Kidney capillary endothelial cell (primary cell): ENCODE measurements around the gene LCOR.
"Not testable (repeated sequence)": the region's sequence is repeated elsewhere in the genome, so short reads cannot be mapped to it uniquely, and the experiment has no call there.

ENCODE experiments used
- DNase-seq: peaks from one replicate; pipeline ENCODE4 v3.0.0-alpha.2; 2018; ENCODE audit warnings: low spot score

The LCOR gene

DNA sequence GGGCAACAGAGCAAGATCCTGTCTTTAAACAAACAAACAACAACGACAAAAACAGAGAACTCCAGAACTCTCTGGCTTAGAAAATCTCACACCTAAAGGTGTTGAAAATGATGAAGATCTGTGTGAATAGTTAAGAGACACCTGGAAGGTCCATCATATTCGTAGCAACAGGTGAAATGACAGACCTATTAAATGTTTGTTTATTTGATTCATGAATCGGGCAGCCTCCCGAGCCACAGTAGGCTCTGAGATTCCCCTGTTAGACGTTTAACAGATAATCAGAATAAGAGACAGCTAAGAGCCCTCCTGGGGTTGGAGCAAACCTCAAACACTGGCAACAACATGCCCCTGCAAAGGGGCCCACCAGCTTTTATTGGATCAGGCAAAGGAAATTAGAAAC, 103.7 kb downstream of the LCOR start:
- DNase-seq = no peak

DNA sequence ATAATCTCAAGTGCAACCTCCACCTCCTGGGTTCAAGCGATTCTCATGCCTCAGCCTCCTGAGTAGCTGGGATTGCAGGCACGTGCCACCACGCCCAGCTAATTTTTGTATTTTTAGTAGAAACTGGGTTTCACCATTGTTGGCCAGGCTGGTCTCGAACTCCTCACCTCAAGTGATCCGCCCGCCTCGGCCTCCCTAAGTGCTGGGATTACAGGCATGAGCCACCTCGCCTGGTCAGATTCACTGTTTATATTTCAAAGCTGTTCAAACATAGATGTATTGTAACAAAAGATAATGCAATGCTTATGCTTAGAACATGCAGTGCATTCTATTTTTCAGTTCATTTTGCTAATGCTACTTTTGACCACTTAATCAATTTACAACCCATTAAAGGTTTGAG, 111.1 kb downstream of the LCOR start:
- not testable (repeated sequence) for DNase-seq

DNA sequence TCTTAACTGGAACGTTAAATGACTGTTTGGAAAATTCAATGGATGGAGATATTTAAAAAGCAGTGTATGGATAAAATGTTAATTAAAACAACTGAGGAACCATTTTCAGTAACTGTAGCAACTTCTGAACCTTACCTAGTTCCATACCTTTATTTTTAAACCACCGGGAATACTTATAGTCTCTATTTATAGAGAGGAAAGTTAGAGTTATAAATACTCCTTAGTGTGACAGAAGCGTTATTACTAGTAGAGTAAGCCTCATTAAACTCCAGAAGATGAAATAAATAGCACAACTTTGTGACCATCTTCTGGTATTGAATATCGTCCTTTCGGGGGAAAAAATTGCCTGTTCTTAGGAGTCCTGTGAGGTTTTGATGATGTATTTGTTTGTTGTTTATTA, 114.9 kb downstream of the LCOR start:
- no peak for DNase-seq

DNA sequence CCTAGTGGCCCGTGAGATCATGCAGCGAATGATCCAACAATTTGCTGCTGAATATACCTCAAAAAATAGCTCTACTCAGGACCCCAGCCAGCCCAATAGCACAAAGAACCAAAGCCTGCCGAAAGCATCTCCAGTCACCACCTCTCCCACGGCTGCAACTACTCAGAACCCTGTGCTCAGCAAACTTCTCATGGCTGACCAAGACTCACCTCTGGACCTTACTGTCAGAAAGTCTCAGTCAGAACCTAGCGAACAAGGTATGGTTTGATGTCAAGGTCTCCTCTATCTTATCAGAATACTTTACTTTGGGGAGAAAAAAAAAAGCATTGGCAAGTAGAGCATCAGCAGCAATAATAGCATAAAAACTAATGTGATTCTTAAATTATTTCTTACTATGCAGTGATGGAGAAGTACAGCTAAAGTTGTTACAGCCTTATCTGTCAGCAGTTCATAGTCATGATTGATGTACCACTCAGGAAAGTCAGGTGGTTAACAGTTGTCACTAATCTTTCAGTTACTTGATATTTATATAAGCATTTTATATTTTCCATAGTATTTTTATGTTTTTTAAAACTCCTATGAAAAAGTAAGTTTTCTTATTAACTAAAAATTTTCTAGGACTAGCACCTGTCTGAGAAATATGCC, 117.1 kb downstream of the LCOR start:
- no peak for DNase-seq

DNA sequence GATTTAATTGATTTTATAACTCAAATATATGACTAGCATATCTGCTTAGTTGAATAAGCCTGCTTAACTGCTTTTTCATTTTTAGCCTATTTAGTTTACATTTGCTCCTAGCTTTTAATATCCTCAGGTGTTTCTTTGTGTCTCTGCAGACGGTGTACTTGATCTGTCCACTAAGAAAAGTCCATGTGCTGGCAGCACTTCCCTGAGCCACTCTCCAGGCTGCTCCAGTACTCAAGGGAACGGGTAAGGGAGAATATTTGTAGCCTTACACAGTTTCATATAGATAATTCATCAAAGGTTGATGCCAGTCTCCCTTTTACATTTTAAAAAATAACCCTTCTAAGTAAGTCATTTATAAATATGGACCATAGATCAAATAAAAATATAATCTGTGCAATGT, 119.9 kb downstream of the LCOR start:
- no peak for DNase-seq

DNA sequence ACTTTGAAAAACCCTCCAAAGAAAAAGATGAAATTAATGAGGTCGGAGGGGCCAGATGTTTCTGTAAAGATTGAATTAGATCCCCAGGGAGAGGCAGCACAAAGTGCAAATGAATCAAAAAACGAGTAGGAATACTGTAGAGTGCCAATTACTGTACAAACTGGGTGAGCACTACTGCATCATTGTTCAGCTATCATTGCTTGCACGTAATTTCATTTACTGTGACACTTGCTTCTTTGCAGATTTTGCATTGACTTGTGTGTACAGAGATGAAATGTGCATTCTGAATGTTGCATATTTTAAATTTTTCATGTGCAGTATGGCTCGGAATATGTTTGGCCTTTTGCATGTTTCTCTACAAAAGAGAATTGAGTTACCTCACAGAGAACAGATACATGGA, 123.7 kb downstream of the LCOR start:
- no peak for DNase-seq

DNA sequence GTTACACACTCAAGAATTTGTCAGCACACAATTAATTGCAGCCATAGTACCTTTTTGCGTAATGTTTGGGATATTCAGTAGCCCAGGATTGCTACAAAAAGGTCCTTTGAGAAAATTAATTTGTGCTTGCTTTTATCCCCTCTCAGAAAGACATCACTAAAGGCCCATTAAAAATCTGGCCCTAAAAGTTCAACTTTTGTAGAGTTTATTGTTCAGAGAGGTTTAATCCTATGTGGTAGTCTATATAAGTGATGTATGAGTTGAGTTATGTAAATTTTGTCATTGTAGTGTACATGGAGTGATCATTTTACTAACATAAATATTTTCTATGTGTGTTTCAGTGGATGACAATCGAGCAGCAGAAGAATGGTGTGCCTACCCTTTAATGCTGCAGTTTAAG, 126.0 kb downstream of the LCOR start:
- no peak for DNase-seq

DNA sequence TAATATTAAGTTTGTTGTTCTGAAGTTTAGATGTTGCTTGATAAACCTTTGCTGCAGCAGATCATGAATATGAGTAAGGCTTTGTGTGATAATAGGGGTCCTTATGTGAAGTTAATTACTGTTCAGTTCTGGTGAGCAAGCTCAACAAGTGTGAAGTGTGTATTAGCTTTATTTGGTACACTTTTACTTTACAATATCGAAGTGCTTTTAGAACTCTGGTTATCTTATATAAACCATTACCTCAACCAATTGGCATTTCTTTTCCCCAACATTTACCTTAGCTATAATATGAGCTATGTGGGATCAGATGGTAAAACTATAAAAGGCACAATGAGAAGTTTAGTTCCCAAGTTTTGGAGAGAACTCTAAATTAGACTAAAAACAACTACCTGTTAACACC, 127.6 kb downstream of the LCOR start:
- DNase-seq = no peak

DNA sequence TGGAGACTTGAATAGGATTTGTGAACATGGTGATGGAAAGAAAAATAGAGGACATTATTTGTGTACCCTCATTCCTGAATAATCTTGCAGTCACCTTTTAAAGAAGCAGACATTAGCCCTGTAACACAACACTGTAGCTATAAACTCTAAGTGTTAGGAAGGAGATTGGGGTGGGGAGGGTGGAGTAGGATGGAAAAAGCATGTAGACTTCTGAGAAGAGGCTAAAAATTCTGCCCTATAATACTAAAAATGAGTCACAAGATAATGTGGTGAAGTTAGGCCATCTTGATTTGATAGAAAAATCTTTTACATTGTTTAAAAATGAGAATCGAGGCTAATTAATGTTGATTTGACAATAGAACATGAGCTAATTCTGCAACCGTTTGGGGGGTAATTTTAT, 128.8 kb downstream of the LCOR start:
- no peak for DNase-seq

DNA sequence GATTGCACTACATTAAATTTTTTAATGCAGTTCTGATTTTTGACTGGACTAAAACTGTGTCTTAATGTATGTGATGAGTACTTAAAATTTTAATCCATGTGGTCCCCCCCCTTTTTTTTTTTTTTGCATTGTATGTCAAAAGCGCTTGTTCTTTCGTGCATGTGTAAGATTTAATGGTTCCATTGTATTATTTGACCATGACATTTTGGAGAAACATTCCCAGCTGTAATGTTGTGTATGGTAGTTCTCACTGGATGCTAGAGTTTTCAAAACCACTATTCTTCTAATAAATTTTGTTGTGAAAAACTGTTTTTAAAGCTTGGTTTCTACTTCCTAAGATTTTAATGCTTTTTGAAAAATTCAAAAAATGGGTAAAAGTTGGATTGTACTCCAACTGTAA, 132.0 kb downstream of the LCOR start:
- no peak for DNase-seq

DNA sequence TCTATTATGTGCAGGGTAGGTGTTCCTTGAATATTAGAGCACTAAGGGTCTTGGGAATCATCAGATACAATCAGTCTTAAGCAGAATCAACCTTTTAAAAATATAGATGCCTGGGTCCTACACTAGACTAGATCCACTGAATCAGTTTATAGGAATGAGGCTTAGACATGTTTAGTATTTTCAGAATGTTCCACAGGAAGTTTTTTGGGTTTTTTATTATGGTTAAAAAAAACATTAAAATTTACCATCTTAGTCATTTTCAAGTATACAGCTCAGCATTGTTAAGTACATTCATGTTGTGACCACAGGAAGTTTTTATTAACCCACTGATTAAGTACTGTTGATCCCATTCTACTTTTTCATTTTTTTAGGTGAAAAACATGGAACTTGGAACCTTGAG, 135.7 kb downstream of the LCOR start:
- no peak for DNase-seq

DNA sequence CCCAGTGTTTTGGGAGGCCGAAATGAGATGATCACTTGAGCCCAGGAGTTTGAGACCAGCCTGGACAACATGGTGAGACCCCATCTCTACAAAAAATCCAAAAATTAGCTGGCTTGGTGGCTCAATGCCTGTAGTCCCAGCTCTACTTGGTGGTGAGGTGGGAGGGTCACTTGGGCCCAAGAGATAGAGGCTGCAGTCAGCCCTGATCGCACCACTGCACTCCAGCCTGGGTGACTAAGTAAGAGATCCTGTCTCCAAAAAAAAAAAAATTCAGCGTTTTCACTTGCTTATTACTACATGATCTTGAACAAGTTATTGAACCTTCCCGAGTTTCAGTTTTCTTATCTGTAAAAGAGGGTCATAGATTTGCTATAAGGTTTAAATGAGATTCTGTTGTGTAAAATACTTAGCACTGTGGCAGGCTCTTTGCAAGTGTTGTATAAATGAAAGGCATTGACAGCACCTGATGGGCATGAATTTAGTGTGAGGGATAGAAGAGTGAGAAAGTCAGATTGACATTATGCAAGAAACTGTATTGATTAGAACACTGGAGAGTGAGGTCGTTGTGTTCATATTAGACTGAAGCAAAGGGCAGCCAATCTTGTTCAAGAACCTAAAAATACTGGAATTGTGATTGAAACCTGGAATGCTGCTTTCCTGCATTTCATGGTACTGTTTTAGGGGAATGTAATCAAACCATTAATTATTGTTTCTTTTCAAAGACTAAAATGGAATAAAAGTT, 136.8 kb downstream of the LCOR start:
- no peak for DNase-seq

DNA sequence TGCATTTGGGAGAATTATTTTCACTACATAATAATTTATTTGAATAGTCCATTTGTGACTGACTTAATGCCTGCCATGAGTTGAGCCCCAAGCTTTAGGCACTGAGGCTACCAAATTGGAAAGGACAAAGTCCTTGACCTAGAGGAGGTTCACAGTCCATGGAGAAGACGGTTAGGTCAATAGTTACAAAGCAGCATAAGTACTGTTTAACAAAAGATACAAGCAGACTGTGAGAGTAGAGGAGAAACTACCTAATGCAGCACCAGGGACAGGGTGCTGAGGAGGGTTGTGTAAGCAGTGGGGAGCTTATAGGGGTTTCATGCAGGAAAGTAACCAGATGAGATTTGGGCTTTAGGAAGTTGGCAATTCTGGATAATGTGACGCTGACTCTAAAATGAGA, 139.2 kb downstream of the LCOR start:
- DNase-seq = no peak

DNA sequence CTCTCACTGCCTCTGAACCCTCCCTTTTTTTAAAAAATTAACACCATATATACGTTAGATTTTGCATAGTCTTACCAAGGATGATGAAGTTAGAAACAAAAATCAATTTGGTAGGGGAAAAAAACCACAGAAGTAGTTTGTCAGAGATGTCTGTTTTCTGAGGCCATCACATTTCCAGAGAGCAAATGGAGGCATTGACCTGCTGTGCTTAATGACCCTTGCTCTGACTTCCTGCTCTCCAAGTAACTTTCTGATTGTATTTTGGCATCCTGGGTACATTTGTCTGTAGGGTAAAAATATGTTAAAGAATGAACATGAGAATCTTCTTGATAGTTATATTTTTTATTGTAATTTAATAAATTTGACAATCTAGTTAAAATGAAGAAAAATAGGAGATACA, 140.2 kb downstream of the LCOR start:
- no peak for DNase-seq

DNA sequence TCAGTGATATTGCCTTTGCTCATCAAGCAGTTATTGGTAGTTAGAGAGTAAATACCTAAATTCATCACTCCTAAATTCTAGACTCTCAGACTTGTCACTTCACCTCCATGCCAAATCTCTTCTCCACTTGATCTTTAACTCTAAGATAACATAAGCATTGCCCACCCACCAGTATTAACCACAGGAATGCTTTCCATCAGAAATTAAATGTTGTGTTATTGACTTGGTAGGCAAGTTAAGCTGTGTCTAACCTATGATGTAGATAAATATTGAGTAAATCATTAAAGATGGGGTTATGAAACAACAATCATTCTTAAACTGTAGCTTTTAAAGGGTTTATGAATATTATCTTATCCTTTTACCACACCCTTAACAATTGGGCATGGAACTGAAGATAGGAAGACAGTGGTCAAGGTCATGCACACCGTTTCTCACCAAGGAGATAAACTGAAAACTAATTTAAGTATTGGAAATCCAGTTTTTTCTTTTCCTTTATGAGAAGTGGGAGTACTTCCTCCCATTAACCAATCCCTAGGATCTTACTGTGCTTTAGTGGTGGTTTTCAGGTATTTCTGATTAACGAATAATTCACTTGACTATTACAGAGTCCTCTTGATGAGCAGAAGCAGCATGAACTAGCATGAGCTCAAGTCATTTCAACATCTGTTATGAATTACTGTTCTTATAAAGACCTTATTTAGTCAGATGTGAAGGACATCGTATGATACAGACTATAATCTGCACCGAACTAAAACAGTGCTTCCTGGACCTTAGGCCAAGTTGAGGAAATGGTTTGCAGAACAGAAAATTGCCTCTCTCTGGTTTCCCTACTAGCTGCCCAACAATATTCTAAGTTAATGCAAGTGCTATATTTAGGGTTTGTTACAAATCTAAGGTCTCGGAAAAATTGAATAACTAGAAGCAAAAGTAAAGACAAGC, 142.0 kb downstream of the LCOR start:
- DNase-seq = no peak

DNA sequence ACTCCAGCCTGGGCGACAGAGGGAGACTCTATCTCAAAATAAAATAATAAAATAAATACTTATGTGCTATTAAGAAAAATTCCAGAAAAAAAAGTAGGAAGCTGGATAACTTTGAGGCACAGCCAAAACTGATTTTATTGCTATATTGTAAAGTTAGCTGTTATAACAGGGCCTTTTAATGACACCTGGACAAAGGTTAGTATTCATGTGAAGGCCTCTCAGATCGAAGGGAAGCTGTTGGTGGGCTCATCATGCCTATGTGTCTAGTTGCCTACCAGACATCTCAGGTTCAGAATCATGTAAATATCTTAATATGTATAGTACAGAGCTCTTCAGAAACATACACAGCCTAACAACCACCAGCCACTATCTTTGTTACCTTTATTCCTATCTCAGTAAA, 143.0 kb downstream of the LCOR start:
- DNase-seq = no peak

DNA sequence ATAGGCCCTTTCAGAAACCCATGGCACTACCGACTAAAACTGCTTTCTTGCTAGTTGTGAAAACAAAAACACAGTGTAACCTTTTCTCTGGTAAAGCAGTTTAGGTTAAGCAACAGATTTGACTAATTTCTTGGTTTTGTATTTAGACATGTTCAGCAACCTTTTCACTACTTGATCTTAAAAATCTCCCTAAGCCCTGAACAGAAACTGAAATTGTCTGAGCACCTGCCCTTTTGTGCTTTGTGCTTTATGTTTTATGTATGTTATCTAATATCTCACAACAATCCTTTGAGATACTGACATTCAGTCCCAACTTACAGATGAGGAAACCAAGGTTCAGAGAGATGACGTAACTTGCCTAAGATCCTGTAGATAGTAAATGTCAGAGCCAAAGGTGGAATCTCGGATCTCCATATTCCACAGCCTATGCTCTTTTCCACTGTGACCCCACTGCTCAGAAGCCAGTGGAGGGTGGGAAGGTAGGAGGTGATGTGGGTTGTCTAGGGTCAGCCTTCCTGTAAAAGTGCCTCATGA, 146.6 kb downstream of the LCOR start:
- no peak for DNase-seq

DNA sequence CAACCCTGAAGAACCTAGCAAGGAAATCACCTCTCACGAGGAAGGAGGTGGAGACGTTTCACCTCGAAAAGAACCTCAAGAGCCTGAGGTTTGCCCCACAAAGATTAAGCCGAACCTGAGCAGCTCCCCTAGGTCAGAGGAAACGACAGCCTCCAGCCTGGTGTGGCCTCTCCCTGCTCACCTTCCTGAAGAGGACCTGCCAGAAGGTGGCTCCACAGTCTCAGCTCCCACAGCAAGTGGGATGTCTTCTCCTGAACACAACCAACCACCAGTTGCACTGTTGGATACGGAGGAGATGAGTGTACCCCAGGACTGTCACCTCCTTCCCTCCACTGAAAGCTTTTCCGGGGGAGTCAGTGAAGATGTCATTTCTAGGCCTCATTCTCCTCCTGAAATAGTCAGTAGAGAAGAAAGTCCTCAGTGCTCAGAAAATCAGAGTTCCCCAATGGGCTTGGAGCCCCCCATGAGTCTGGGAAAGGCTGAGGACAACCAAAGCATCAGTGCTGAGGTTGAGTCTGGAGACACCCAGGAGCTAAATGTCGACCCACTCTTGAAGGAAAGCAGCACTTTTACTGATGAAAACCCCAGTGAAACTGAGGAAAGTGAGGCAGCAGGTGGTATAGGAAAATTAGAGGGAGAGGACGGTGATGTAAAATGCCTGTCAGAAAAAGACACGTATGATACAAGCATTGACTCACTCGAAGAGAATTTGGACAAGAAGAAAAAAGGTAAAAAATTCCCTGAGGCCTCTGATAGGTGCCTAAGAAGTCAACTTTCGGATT, 150.2 kb downstream of the LCOR start:
- DNase-seq = no peak

DNA sequence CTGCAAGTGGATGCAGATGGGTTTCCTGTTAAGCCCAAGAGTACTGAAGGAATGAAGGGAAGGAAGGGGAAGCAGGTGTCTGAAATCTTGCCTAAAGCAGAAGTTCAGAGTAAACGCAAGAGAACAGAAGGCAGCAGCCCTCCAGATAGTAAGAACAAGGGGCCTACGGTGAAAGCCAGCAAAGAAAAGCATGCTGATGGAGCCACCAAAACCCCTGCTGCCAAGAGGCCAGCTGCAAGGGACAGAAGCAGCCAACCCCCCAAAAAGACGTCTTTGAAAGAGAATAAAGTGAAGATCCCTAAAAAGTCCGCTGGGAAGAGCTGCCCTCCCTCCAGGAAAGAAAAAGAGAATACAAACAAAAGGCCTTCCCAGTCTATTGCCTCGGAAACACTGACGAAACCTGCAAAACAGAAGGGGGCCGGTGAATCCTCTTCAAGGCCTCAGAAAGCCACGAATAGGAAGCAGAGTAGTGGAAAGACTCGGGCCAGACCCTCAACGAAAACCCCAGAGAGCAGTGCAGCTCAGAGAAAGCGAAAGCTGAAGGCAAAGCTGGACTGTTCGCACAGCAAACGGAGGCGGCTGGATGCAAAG, 152.5 kb downstream of the LCOR start:
- DNase-seq = no peak

DNA sequence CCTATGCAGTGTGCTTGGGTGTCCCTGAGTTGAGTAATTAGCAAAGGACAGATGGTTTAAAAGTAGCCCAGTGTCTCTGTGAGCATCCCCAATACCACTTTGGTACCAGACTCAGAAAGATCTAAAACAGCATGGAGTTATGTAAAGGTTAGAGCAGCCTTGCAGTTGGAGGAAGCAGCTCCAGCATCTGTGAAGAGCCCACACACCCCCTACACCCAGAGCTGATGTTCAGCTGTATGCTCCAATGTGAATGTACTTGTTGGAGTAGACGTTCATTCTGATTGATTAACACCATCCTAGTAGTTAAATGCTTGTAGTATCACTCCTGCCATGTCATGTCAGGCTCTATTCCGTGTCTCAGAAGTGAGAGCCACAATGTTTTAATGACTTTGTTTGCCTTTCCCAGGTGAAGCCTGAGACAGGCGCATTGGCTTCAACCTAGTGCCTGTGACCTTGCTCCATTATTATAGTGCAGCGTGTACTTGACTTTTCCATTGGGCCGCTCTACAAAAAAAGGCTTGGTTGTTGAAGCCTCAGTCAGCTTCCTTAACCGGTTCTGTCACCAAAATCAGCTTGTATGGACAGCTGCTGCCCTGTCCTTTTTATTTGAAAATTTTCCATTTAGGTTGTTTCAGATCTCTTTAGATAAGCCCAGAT, 154.2 kb downstream of the LCOR start:
- no peak for DNase-seq
